GM12801 (cell line): ENCODE measurements around the gene ANKRD30A.

ENCODE experiments used
- TF ChIP-seq, protein P1 (sequence below): IDR thresholded peaks from one replicate; pipeline ENCODE4 v1.5.1; 2011; ENCODE audit warnings: control low read depth; ENCODE audit not compliant: insufficient read length; ENCODE audit errors: extremely low read depth

The ANKRD30A gene

DNA sequence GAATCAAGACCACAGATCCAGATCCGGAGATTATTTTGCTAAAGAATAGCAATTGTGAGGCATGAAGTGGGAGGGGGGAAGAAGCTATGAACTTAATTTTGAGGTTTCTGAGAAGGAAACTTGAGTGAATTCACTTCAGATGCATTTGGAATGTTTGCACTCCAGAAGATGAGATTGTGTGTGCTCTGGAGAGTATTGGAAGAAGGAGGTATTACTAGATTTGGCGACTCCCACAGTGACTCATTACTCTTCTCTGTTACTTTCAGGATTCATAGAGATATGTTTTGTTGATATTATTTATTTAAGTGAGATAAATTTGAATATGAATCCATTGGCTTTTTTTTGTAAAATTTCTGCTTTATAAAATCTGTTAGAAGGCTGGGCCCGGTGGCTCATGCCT, 80.7 kb downstream of the ANKRD30A start:
- TF ChIP-seq, protein P1, sequence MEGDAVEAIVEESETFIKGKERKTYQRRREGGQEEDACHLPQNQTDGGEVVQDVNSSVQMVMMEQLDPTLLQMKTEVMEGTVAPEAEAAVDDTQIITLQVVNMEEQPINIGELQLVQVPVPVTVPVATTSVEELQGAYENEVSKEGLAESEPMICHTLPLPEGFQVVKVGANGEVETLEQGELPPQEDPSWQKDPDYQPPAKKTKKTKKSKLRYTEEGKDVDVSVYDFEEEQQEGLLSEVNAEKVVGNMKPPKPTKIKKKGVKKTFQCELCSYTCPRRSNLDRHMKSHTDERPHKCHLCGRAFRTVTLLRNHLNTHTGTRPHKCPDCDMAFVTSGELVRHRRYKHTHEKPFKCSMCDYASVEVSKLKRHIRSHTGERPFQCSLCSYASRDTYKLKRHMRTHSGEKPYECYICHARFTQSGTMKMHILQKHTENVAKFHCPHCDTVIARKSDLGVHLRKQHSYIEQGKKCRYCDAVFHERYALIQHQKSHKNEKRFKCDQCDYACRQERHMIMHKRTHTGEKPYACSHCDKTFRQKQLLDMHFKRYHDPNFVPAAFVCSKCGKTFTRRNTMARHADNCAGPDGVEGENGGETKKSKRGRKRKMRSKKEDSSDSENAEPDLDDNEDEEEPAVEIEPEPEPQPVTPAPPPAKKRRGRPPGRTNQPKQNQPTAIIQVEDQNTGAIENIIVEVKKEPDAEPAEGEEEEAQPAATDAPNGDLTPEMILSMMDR: no peak

DNA sequence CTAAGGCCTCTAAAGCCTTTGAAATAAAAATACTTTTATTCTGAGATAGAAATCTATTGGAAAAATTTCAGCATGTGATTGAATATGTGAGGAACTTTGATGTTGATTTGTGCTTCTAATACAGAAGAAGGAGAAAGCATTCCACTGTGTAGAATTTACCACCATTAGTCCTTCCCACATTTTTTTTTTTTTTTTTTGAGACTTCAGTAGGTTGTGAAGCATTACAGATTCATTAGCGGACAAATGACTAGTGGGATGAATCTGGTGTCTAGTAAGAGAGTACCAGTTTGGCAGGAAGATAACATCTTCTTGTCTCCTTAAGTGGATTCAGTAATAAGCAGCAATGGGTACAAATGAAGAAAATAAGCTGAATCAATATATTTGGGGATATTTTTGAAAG, 95.5 kb downstream of the ANKRD30A start:
- TF ChIP-seq, protein P1: no peak

DNA sequence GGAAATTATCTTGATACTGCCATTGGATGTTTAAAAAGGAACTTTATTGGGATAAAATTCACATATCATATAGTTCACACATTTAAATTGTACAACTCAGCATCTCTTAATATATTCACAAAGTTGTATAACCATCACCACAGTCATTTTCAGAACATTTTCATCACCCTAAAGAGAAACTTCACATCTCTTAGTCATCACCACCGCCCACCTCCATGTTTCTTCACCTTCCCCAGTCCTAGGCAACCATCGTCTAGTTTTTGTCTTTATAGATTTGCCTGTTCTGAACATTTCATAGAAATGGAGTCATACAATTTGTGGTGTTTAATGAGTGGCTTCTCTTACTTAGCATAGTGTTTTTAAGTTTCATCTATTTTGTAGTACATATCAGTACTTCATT, 96.6 kb downstream of the ANKRD30A start:
- TF ChIP-seq, protein P1: no peak

DNA sequence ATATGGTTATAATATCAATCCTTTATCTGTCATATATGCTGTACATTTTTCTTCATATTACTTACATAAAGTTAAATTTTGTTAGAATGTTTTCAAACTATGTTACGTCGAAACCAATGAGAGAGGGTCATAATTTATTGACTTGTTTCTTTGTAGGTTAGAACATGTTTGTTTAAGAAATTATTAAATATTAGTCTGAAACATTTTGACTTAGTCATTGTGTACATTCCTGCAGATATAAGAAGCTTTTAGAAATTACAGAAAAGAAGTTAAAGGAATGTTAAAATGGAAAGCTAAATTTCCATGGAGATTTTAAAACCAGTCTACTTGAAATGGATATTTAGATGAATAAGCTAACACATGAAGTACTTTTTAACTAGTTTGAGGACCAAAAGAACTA, 99.8 kb downstream of the ANKRD30A start:
- TF ChIP-seq, protein P1: no peak

DNA sequence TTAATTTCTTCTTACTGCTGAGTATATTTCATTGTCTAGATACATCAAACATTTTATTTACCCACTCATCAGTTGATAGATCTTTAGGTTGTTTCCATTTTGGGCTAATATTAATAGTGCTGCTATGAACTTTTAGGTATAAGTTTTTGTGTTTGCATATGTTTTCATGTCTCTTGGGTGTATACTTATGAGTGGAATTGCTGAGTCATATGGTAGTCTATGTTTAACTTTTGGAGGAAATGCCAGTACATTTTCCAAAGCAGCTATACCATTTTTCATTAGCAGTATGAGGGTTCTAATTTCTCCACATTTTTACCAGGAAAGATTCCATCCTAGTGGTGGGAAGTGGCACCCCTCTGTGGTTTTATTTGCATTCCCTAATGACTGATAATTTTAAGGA, 101.1 kb downstream of the ANKRD30A start:
- TF ChIP-seq, protein P1: no peak

DNA sequence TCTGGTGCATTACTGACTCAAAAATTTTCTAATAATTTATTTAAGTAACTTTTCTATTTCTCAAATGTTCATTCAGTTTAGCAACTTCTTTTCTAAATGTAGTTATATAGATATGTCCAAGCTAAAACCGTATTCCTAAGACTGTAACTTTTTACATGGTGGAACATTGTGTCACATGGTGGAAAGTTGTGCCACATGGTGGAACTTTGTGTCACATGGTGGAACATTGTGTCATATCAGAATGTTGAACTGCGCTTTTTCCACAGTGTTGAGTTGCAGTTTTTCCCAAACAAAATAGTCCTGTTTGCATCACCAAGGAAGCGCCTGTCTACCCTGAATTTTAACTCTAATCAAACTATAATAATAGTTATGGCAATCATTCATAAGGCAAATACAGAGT, 109.3 kb downstream of the ANKRD30A start:
- TF ChIP-seq, protein P1: no peak

DNA sequence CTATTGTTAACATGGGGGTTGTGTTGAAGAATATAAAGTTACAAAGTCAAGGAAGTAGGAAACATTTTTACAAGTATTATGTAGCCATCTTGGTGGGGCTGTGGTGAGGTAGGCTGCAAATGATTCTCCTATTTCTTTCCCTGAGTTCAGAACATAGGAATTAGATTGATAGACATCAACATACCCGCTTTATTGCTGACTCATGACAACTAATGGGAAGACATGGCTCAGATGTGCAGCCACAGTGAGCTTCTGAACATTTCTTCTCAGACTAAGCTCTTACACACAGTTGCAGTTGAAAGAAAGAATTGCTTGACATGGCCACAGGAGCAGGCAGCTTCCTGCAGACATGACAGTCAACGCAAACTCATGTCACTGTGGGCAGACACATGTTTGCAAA, 110.7 kb downstream of the ANKRD30A start:
- TF ChIP-seq, protein P1: no peak

DNA sequence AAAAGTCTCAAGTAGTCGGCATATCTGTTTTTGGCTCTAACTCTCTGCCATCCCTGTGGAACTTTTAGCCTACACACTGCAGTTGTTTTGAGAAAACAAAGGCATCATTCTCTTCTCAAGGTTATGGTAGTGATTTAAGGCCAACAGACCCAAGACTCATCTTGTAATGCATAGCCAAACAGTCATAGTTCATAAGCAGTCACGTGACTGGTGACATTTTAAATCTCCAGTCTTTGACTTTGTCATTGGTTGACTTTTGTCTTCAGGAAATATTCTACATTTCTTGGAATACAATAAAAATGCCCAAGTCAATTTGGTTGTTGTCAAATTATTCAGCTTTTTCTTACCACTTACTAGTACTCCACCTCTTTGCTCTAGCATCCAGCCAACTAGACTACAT, 114.8 kb downstream of the ANKRD30A start:
- TF ChIP-seq, protein P1: no peak
